GM23248 (cell line): ENCODE data around the gene FBXO15. TPM values are rescaled to one million over a fixed set of nuclear protein-coding genes. Genes with fewer than 3 reads are reported as not detected.
A peak's percentile ranks its signal among the peaks of the same experiment; 100 is the strongest.

ENCODE experiments used
- DNase-seq: peaks from one replicate; pipeline ENCODE4 v3.0.0-alpha.2; 2015
- H2AFZ ChIP-seq: fragments of 200-600 bp; sonication (generic); 2 replicates; pipeline ENCODE4 v1.6.1; 2016; ENCODE audit warnings: antibody characterized with exemption
- H3F3A ChIP-seq: fragments of 200-600 bp; sonication (generic); 2 replicates; pipeline ENCODE4 v1.6.1; 2016; ENCODE audit warnings: mild to moderate bottlenecking, antibody characterized with exemption, mixed run types; ENCODE audit not compliant: insufficient read depth
- H3K27ac ChIP-seq: fragments of 200-600 bp; sonication (generic); 2 replicates; pipeline ENCODE4 v1.5.1; 2016; ENCODE audit warnings: mild to moderate bottlenecking
- H3K27me3 ChIP-seq: fragments of 200-600 bp; sonication (generic); replicated peaks from 2 replicates; pipeline ENCODE4 v1.6.1; 2016; ENCODE audit warnings: mild to moderate bottlenecking; ENCODE audit not compliant: insufficient read depth
- H3K36me3 ChIP-seq: fragments of 200-600 bp; sonication (generic); 2 replicates; pipeline ENCODE4 v1.6.1; 2016; ENCODE audit warnings: low read depth, mild to moderate bottlenecking
- H3K4me1 ChIP-seq: fragments of 200-600 bp; sonication (generic); 2 replicates; pipeline ENCODE4 v1.6.1; 2016; ENCODE audit warnings: mild to moderate bottlenecking; ENCODE audit not compliant: insufficient read depth
- H3K4me2 ChIP-seq: fragments of 200-600 bp; sonication (generic); one replicate; pipeline ENCODE4 v1.6.1; 2016; ENCODE audit warnings: mild to moderate bottlenecking; ENCODE audit not compliant: unreplicated experiment
- H3K4me3 ChIP-seq: fragments of 200-600 bp; sonication (generic); 2 replicates; pipeline ENCODE4 v1.5.1; 2016; ENCODE audit warnings: mild to moderate bottlenecking
- H3K79me2 ChIP-seq: fragments of 200-600 bp; sonication (generic); 2 replicates; pipeline ENCODE4 v1.6.1; 2016; ENCODE audit warnings: mild to moderate bottlenecking; ENCODE audit not compliant: insufficient read depth
- H3K9ac ChIP-seq: fragments of 200-600 bp; sonication (generic); 2 replicates; pipeline ENCODE4 v1.6.1; 2016; ENCODE audit warnings: mild to moderate bottlenecking
- H3K9me2 ChIP-seq: fragments of 200-600 bp; sonication (generic); 2 replicates; pipeline ENCODE4 v1.6.1; 2016; ENCODE audit warnings: mixed run types, mild to moderate bottlenecking, moderate library complexity; ENCODE audit not compliant: insufficient read depth
- H3K9me3 ChIP-seq: fragments of 200-600 bp; sonication (generic); one replicate; pipeline ENCODE4 v1.6.1; 2017; ENCODE audit warnings: low read depth
- H4K20me1 ChIP-seq: fragments of 200-600 bp; sonication (generic); 2 replicates; pipeline ENCODE4 v1.6.0; 2016; ENCODE audit not compliant: insufficient read depth
- EZH2 ChIP-seq: fragments of 200-600 bp; sonication (generic); IDR thresholded peaks from 2 replicates; pipeline ENCODE4 v1.6.1; 2018; ENCODE audit warnings: antibody characterized with exemption, mild to moderate bottlenecking; ENCODE audit not compliant: insufficient read depth, poor library complexity, severe bottlenecking
- EZH2phosphoT487 ChIP-seq: fragments of 200-600 bp; sonication (generic); IDR thresholded peaks from 2 replicates; pipeline ENCODE4 v1.6.1; 2018; ENCODE audit warnings: antibody characterized with exemption, moderate library complexity, mild to moderate bottlenecking, low read depth; ENCODE audit not compliant: insufficient read depth
- WGBS, 2 experiments: methylation state at CpG; one replicate each; pipeline ENCODE4 v1.1.6; 2015 to 2017; ENCODE audit warnings: low lambda C conversion rate in 2 of 2, low coverage in 1 of 2; ENCODE audit errors: missing lambda C conversion rate in 2 of 2; 5-methylcytosine and 5-hydroxymethylcytosine counted together
- in situ Hi-C: fragments of 300-500 bp; cut with MboI; formaldehyde crosslinking; loops from 2 replicates; pipeline ENCODE4 v1.15.0; 2020
- polyA plus RNA-seq: library from polyadenylated mRNA; unstranded; fragments of >200 nt; fragmentation: Nextera tagmentation; extraction: Ambion mirVana; gene quantifications from 2 replicates; pipeline ENCODE4 v1.2.1, GENCODE V29; 2016
- total RNA-seq: library from RNA; depleted of rRNA; stranded (reverse); fragments of >200 nt; shearing (Covaris generic); gene quantifications from 2 replicates; pipeline ENCODE4 v1.2.3, GENCODE V29; 2014

The FBXO15 gene
- total and polyA plus RNA-seq, 2 experiments from 2014 or later = 0.22 to 1.1 TPM

DNA sequence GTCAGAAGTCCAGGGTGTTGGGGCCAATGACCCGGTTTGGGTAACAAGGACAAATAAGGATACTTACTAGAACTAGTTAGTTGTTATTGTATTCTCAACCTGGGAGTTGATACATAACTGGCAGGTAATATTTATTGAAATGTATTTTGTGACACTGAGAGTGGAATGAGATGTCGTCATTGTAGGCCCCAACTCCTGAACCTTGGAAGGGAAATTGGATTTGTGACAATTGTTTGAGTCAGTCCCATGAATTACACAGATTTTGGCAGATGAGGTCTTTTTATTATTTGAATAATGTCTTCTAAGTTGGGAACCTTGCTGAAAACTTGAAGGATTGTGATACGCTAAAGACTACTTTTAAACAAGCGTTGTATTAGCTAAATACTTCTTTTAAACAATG lies 5.7 kb upstream of the FBXO15 start:
- DNase-seq = peak; percentile 12
- Histone ChIP-seq H3K4me1 (peaks cover 14% of the 10 kb centered on the region), H3K27ac (no peak overlapping the region), H2AFZ (no peak overlapping the region), H3K9me2 (no peaks in the 10 kb centered on the region), H3K36me3 (peaks cover 21% of the 10 kb centered on the region), H3K9ac (no peak overlapping the region), H3K79me2 (peaks cover 74% of the 10 kb centered on the region), H3K4me3 (no peak overlapping the region), H3K4me2 (no peak overlapping the region), H3F3A (no peaks in the 10 kb centered on the region), H3K27me3 (no peaks in the 10 kb centered on the region), H4K20me1 (no peaks in the 10 kb centered on the region), H3K9me3 (no peaks in the 10 kb centered on the region)
- TF ChIP-seq EZH2phosphoT487 = no peak
- in situ Hi-C loops = no loop called here
- 84 to 86% methylated on average over 4 of the region's 4 CpGs for WGBS, 2 experiments

DNA sequence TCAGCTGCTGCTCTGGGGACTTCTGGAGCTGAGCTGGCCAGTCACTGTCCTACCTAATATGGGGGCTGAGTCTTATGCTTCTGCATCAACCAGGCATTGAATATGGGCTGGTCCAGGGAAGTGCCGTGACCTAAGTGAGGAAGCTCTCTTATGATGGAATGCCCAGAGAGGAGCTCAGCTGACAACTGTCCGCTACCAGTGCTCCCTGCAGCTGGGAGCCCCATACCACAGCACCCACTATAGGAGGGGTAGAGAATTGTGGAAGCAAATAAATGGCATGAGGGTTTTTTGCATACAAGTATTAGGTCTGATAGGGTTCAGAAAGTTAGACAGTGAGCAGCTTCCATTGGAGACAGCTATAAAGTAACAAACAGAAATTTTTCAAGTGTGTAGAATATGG lies 5.2 kb upstream of the FBXO15 start:
- Histone ChIP-seq H3K27ac (no peak overlapping the region), H3K9me3 (no peaks in the 10 kb centered on the region), H3K36me3 (peaks cover 21% of the 10 kb centered on the region), H3K4me3 (no peak overlapping the region), H2AFZ (no peak overlapping the region), H3K79me2 (peaks cover 75% of the 10 kb centered on the region), H3K27me3 (no peaks in the 10 kb centered on the region), H3K4me1 (peaks cover 14% of the 10 kb centered on the region), H3K9ac (no peak overlapping the region), H3K9me2 (no peaks in the 10 kb centered on the region), H3F3A (no peaks in the 10 kb centered on the region), H3K4me2 (no peak overlapping the region), H4K20me1 (no peaks in the 10 kb centered on the region)
- in situ Hi-C loops = no loop called here
- DNase-seq = no peak
- TF ChIP-seq EZH2 (no peak), EZH2phosphoT487 (no peak)
- 100% methylated on average over 2 of the region's 2 CpGs for WGBS, 2 experiments

DNA sequence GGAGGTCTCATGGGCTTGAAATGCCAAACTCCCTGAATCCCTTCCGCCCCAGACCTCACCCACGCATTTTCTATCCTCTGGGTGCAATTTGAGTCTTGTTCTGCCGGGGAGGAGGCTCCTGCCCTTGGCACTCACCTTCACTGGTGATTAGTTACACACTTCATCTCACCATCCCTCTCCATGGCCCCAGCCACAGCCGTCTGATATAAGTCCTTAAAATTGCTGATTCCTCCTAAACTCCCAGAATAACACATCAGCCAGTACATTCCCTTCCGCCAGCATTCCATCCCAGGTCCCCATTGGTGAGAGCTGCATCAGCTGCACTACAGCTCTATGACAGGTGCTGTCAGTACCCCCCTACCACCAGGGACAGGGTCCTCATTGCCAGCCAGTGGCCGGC lies 4.6 kb upstream of the FBXO15 start:
- Histone ChIP-seq H4K20me1 (no peaks in the 10 kb centered on the region), H3K4me3 (no peak overlapping the region), H3K4me2 (no peak overlapping the region), H3F3A (no peaks in the 10 kb centered on the region; the same call in 1 of the 2 replicates), H3K4me1 (peaks cover 14% of the 10 kb centered on the region), H2AFZ (no peak overlapping the region), H3K79me2 (peaks cover 75% of the 10 kb centered on the region), H3K9me2 (no peaks in the 10 kb centered on the region), H3K27ac (no peak overlapping the region), H3K9ac (no peak overlapping the region), H3K36me3 (peaks cover 21% of the 10 kb centered on the region), H3K9me3 (no peaks in the 10 kb centered on the region), H3K27me3 (no peaks in the 10 kb centered on the region)
- no peak for TF ChIP-seq EZH2phosphoT487
- WGBS, 2 experiments = 66 to 68% methylated on average over 6 of the region's 6 CpGs
- DNase-seq = no peak
- in situ Hi-C loops = no loop called here

DNA sequence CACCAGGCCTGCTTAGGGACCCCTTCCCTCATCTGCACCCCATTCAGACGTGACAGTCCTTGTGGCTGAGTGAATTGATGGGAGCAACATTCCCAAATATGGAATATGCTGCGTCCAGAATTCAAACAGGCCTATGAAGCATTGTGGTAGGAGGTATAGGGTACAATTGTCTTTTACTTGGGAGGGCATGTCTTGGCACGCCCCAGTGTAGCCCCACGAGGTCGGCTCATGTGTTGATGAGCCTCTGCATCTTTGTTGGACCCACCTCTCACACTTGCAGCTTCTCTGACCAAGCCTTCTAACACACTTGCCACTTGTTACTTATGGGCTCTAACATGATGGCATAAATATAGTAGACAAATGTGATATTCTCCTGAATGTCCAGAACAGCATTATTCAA lies 2.2 kb upstream of the FBXO15 start:
- Histone ChIP-seq H3K9me2 (no peaks in the 10 kb centered on the region), H3K4me3 (peak overlapping the region; percentile 92), H3K4me1 (peaks cover 17% of the 10 kb centered on the region), H3K9ac (peak overlapping the region; percentile 92; the same call in 1 of the 2 replicates), H4K20me1 (no peaks in the 10 kb centered on the region), H3K27ac (no peak overlapping the region), H3K27me3 (no peaks in the 10 kb centered on the region), H3K36me3 (0 out of 2 replicates have a peak, but pooled peaks cover under 1% of the 10 kb centered on the region), H3K4me2 (peak overlapping the region; percentile 84), H2AFZ (no peak overlapping the region), H3K79me2 (peaks cover 65% of the 10 kb centered on the region), H3K9me3 (no peaks in the 10 kb centered on the region), H3F3A (peaks cover 8% of the 10 kb centered on the region; the same call in 1 of the 2 replicates)
- WGBS, 2 experiments = 84 to 91% methylated on average over 5 of the region's 5 CpGs
- in situ Hi-C loops = no loop called here
- DNase-seq = no peak
- no peak for TF ChIP-seq EZH2
- TF ChIP-seq EZH2phosphoT487 = no peak

DNA sequence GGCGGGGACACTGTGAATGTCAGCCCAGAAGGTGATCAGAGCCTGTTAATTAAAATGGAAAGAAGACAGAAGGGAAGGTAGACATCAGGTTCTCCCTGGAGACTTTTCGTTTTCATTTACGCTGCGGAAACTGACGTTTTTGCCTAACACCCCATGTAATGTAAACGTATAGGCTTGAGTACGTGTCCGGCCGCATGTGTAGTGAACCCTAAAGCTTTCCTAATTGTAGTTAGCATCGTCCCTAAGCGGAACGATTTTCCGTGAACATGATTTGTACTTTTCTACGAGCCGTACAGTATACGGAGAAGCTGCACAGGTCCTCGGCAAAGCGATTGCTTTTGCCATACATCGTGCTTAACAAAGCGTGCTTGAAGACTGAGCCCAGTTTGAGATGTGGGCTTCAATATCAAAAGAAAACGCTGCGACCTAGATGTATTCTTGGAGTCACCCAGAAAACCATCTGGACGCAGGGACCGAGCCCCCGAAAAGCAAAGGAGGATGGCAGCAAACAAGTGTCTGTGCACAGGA lies 973 bp upstream of the FBXO15 start:
- Histone ChIP-seq H3K4me3 (peak overlapping the region; percentile 92), H3K9me2 (no peaks in the 10 kb centered on the region), H3K4me2 (peak overlapping the region; percentile 84), H3K79me2 (peaks cover 53% of the 10 kb centered on the region), H2AFZ (peak overlapping the region; percentile 97), H3K27ac (peak overlapping the region; percentile 24; the same call in 1 of the 2 replicates), H3K9ac (peak overlapping the region; percentile 92), H3K4me1 (peaks cover 17% of the 10 kb centered on the region), H3K36me3 (no peaks in the 10 kb centered on the region), H3F3A (peaks cover 8% of the 10 kb centered on the region; the same call in 1 of the 2 replicates), H3K9me3 (no peaks in the 10 kb centered on the region), H4K20me1 (no peaks in the 10 kb centered on the region), H3K27me3 (no peaks in the 10 kb centered on the region)
- no peak for DNase-seq
- in situ Hi-C loops = no loop called here
- TF ChIP-seq EZH2phosphoT487 (no peak), EZH2 (no peak)
- WGBS, 2 experiments = 0 to 2% methylated on average over 25 of the region's 25 CpGs
